HUES6 (cell line): Measurements from ENCODE around the gene RAB13.
"Not testable (repeated sequence)": the region's sequence is repeated elsewhere in the genome, so short reads cannot be mapped to it uniquely, and the experiment has no call there.

Source experiments
- H3K27ac ChIP-seq: 2 replicates; pipeline ENCODE4 v1.7.0; 2013; ENCODE audit warnings: low read depth, mild to moderate bottlenecking, low read length, inconsistent platforms
- H3K27me3 ChIP-seq: 2 replicates; pipeline ENCODE4 v1.6.1; 2013; ENCODE audit warnings: low read length; ENCODE audit not compliant: control insufficient read depth, insufficient read depth
- H3K36me3 ChIP-seq: 2 replicates; pipeline ENCODE4 v1.6.1; 2013; ENCODE audit warnings: low read length; ENCODE audit not compliant: control insufficient read depth, insufficient read depth
- H3K4me1 ChIP-seq: 2 replicates; pipeline ENCODE4 v1.6.1; 2013; ENCODE audit warnings: low read length; ENCODE audit not compliant: control insufficient read depth, insufficient read depth
- H3K4me3 ChIP-seq: 2 replicates; pipeline ENCODE4 v1.5.1; 2013; ENCODE audit warnings: low read depth, low read length
- H3K9ac ChIP-seq: one replicate; pipeline ENCODE4 v1.6.1; 2013; ENCODE audit warnings: mild to moderate bottlenecking, low read length
- H3K9me3 ChIP-seq: 2 replicates; pipeline ENCODE4 v1.6.1; 2013; ENCODE audit warnings: low read depth, low read length; ENCODE audit not compliant: control insufficient read depth, insufficient read depth

RAB13 gene

GRCh38 chr1:153995202-153995601, 9.1 kb upstream of the RAB13 start:
- H3K27ac ChIP-seq: no peak overlapping the region
- no peaks in the 10 kb centered on the region for H3K27me3 ChIP-seq
- H3K4me3 ChIP-seq: no peak overlapping the region
- H3K9ac ChIP-seq: no peak overlapping the region
- peaks cover 8% of the 10 kb centered on the region for H3K4me1 ChIP-seq
- H3K36me3 ChIP-seq: peaks cover 46% of the 10 kb centered on the region
- H3K9me3 ChIP-seq: no peaks in the 10 kb centered on the region

GRCh38 chr1:153991806-153992205, 5.7 kb upstream of the RAB13 start:
- Histone ChIP-seq H3K27ac (peak overlapping the region; percentile 92; the same call in 1 of the 2 replicates), H3K9ac (peak overlapping the region; percentile 93), H3K36me3 (peaks cover 46% of the 10 kb centered on the region), H3K4me3 (peak overlapping the region; percentile 80), H3K4me1 (peaks cover 11% of the 10 kb centered on the region), H3K27me3 (no peaks in the 10 kb centered on the region), H3K9me3 (no peaks in the 10 kb centered on the region)

GRCh38 chr1:153991151-153991630, 5.1 kb upstream of the RAB13 start:
- Histone ChIP-seq H3K27me3 (no peaks in the 10 kb centered on the region), H3K4me1 (peaks cover 14% of the 10 kb centered on the region), H3K27ac (peak overlapping the region; percentile 92), H3K9ac (peak overlapping the region; percentile 93), H3K9me3 (no peaks in the 10 kb centered on the region), H3K4me3 (peak overlapping the region; percentile 80), H3K36me3 (peaks cover 46% of the 10 kb centered on the region)

- H3K4me1 ChIP-seq: peaks cover 14% of the 10 kb centered on the region
- no peaks in the 10 kb centered on the region for H3K9me3 ChIP-seq
- peak within 1 kb of the TSS; percentile 92 for H3K27ac ChIP-seq
- H3K4me3 ChIP-seq: peak within 1 kb of the TSS; percentile 80
- H3K9ac ChIP-seq: peak within 1 kb of the TSS; percentile 93
- H3K27me3 ChIP-seq: no peaks in the 10 kb centered on the region
- H3K36me3 ChIP-seq: peaks cover 43% of the 10 kb centered on the region
Measured at GRCh38 chr1:153990468-153991150, 4.5 kb upstream of the RAB13 start, which contains the start of gene RPS27. Gene RPS27 (plus strand): TSS chr1:153990762. CDS start chr1:153990797, 35 bp downstream.

GRCh38 chr1:153987621-153988020, 1.5 kb upstream of the RAB13 start:
- no peak overlapping the region for H3K27ac ChIP-seq
- peaks cover 31% of the 10 kb centered on the region for H3K36me3 ChIP-seq
- no peak overlapping the region for H3K4me3 ChIP-seq
- no peaks in the 10 kb centered on the region for H3K27me3 ChIP-seq
- no peak overlapping the region for H3K9ac ChIP-seq
- no peaks in the 10 kb centered on the region for H3K9me3 ChIP-seq
- H3K4me1 ChIP-seq: peaks cover 22% of the 10 kb centered on the region

GRCh38 chr1:153985341-153985912, 712 bp downstream of the RAB13 start:
- Histone ChIP-seq H3K4me3 (peak overlapping the region; percentile 87), H3K27me3 (no peaks in the 10 kb centered on the region), H3K4me1 (peaks cover 14% of the 10 kb centered on the region), H3K27ac (peak overlapping the region; percentile 86), H3K9ac (peak overlapping the region; percentile 89), H3K9me3 (no peaks in the 10 kb centered on the region), H3K36me3 (peaks cover 26% of the 10 kb centered on the region)

- peak overlapping the region; percentile 87 for H3K4me3 ChIP-seq
- H3K9ac ChIP-seq: no peak overlapping the region
- H3K27ac ChIP-seq: no peak overlapping the region
- H3K9me3 ChIP-seq: no peaks in the 10 kb centered on the region
- no peaks in the 10 kb centered on the region for H3K27me3 ChIP-seq
- H3K36me3 ChIP-seq: peaks cover 26% of the 10 kb centered on the region
- H3K4me1 ChIP-seq: peaks cover 14% of the 10 kb centered on the region
Measured at GRCh38 chr1:153984123-153984894, 1.8 kb downstream of the RAB13 start.

- not testable (repeated sequence) for H3K4me3 ChIP-seq, H3K27ac ChIP-seq, H3K27me3 ChIP-seq, H3K9me3 ChIP-seq, H3K9ac ChIP-seq
- H3K4me1 ChIP-seq: peaks cover 11% of the 10 kb centered on the region
- H3K36me3 ChIP-seq: peaks cover 26% of the 10 kb centered on the region
Measured at GRCh38 chr1:153981735-153982134, 4.4 kb downstream of the RAB13 start.

- not testable (repeated sequence) for H3K4me3 ChIP-seq, H3K4me1 ChIP-seq, H3K27ac ChIP-seq, H3K27me3 ChIP-seq, H3K9me3 ChIP-seq, H3K9ac ChIP-seq
- H3K36me3 ChIP-seq: peaks cover 40% of the 10 kb centered on the region
Measured at GRCh38 chr1:153979091-153979490, 7.0 kb downstream of the RAB13 start.

- Histone ChIP-seq H3K27me3 (no peaks in the 10 kb centered on the region), H3K4me1 (peaks cover 2% of the 10 kb centered on the region; the same call in 1 of the 2 replicates), H3K9ac (peak overlapping the region; percentile 87), H3K27ac (no peak overlapping the region), H3K9me3 (no peaks in the 10 kb centered on the region), H3K36me3 (peaks cover 42% of the 10 kb centered on the region), H3K4me3 (peak overlapping the region; percentile 73)
Measured at GRCh38 chr1:153978274-153978909, 7.7 kb downstream of the RAB13 start.
